ENCODE results near the gene CLDN2. TPM values are rescaled to one million over a fixed set of nuclear protein-coding genes. Genes with fewer than 3 reads are reported as not detected.

Gene CLDN2
- total and polyA plus RNA-seq, 10 of the 15 experiments (the other 5 are each of a cell fraction or from before 2014, with no cell fraction given) = 0.06 TPM; not detected in 9

GRCh38 chrX:106906361-106906760 is 13.8 kb upstream of the CLDN2 start:
- RAD21 ChIA-PET (ENCODE audit: unreplicated experiment) = no interaction called here
- Histone ChIP-seq H3K9me3 (replicated peaks; ENCODE audit: control insufficient read depth, insufficient read depth, low read length) (no peaks in the 10 kb centered on the region), H3K4me3 (no peak overlapping the region), H2AFZ (ENCODE audit: control insufficient read depth, low read depth, low read length) (no peak overlapping the region), H3K79me2 (ENCODE audit: control insufficient read depth, insufficient read depth, low read length) (no peaks in the 10 kb centered on the region), H3K27ac (ENCODE audit: control insufficient read depth, insufficient read depth) (no peak overlapping the region), H4K20me1 (ENCODE audit: control insufficient read depth, insufficient read depth) (no peaks in the 10 kb centered on the region), H3K9ac (ENCODE audit: control insufficient read depth, insufficient read depth, low read length) (no peak overlapping the region), H3K4me1 (ENCODE audit: control insufficient read depth, insufficient read depth, low read length) (no peaks in the 10 kb centered on the region), H3K36me3 (ENCODE audit: control insufficient read depth in 2 of 2, insufficient read depth in 2 of 2, low read length in 1 of 2) (no peaks in the 10 kb centered on the region), H3K4me2 (ENCODE audit: control insufficient read depth, insufficient read depth) (no peak overlapping the region), H3K27me3 (replicated peaks in 1 of 2; ENCODE audit: control insufficient read depth in 2 of 2, insufficient read depth in 2 of 2, low read length in 1 of 2) (no peaks in the 10 kb centered on the region)
- SMC1A ChIA-PET (ENCODE audit: uncharacterized antibody, unreplicated experiment) = no interaction called here
- DNase-seq (ENCODE audit: low read depth, low spot score) (no peak), FAIRE-seq (no peak), ATAC-seq (no peak)
- 34% methylated on average over 6 of the region's 6 CpGs for WGBS (ENCODE audit: insufficient coverage, insufficient replicate concordance, low lambda C conversion rate, missing lambda C conversion rate)
- POLR2A ChIA-PET = no interaction called here
- no TSS peak for BruUV-seq (replicated peaks)
- intact Hi-C loops (cut with micrococcal nuclease; ENCODE audit: unreplicated experiment) (no loop called here), in situ Hi-C loops (cut with MboI) (no loop called here)
- no peak for TF ChIP-seq KDM1A (IDR thresholded peaks at IDR 0.05; ENCODE audit: borderline replicate concordance)
- no peak for TF ChIP-seq PRDM15 (CRISPR knock-in tag; IDR thresholded peaks at IDR 0.05)
- CTCF ChIA-PET = interaction anchor here (1.2 kb wide), 2 partner anchors 9 to 11 kb away, joined by 3 read pairs; no protein-coding TSS in a partner anchor

DNA sequence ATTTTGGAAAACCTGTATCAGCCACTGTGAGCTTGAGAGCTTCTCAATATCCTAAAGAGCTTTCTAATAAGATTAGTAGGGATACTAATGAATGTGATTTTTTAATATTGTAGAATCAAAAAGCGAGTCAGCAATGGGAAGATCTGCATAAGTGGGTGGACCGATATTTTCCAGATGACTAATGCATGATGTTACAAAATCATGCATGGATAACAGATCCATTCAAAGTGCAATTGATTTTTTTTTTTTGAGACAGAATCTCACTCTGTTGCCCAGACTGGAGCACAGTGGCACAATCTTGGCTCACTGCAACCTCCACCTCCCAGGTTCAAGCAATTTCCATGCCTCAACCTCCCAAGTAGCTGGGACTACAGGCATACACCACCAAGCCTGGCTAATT is 7.3 kb upstream of the CLDN2 start:
- RAD21 ChIA-PET (ENCODE audit: unreplicated experiment) = no interaction called here
- WGBS (ENCODE audit: insufficient coverage, insufficient replicate concordance, low lambda C conversion rate, missing lambda C conversion rate) = 19% methylated on average over 2 of the region's 2 CpGs
- no peak overlapping the region for H3K4me2 ChIP-seq (ENCODE audit: control insufficient read depth, insufficient read depth)
- intact Hi-C loops (cut with micrococcal nuclease; ENCODE audit: unreplicated experiment) (no loop called here), in situ Hi-C loops (cut with MboI) (no loop called here)
- no peaks in the 10 kb centered on the region for H3K4me1 ChIP-seq (ENCODE audit: control insufficient read depth, insufficient read depth, low read length)
- H3K36me3 ChIP-seq (ENCODE audit: control insufficient read depth in 2 of 2, insufficient read depth in 2 of 2, low read length in 1 of 2) = no peaks in the 10 kb centered on the region
- ATAC-seq (no peak), DNase-seq (ENCODE audit: low read depth, low spot score) (no peak), FAIRE-seq (no peak)
- no peak overlapping the region for H3K9ac ChIP-seq (ENCODE audit: control insufficient read depth, insufficient read depth, low read length)
- SMC1A ChIA-PET (ENCODE audit: uncharacterized antibody, unreplicated experiment) = no interaction called here
- no peak overlapping the region for H2AFZ ChIP-seq (ENCODE audit: control insufficient read depth, low read depth, low read length)
- H3K4me3 ChIP-seq = no peak overlapping the region
- no peaks in the 10 kb centered on the region for H4K20me1 ChIP-seq (ENCODE audit: control insufficient read depth, insufficient read depth)
- BruUV-seq (replicated peaks) = no TSS peak
- no peaks in the 10 kb centered on the region for H3K9me3 ChIP-seq (replicated peaks; ENCODE audit: control insufficient read depth, insufficient read depth, low read length)
- CTCF ChIA-PET = interaction anchor here (1.0 kb wide), 1 partner anchor 19 kb away, joined by 3 read pairs; no protein-coding TSS in a partner anchor
- POLR2A ChIA-PET = interaction anchor here (0.6 kb wide), 1 partner anchor 15 kb away, joined by 6 read pairs; no protein-coding TSS in a partner anchor
- no peaks in the 10 kb centered on the region for H3K79me2 ChIP-seq (ENCODE audit: control insufficient read depth, insufficient read depth, low read length)
- no peak overlapping the region for H3K27ac ChIP-seq (ENCODE audit: control insufficient read depth, insufficient read depth)
- peaks cover 0 to 3% of the 10 kb centered on the region in 2 experiments; a peak in 1 of 4 replicates for H3K27me3 ChIP-seq (replicated peaks in 1 of 2; ENCODE audit: control insufficient read depth in 2 of 2, insufficient read depth in 2 of 2, low read length in 1 of 2)
- TF ChIP-seq ETV6 (conservative IDR thresholded peaks at IDR 0.05 in 1 of 2, IDR thresholded peaks at IDR 0.05 in 1 of 2; ENCODE audit: borderline replicate concordance in 1 of 2, low read depth in 1 of 2) (no peak), IRF3 (IDR thresholded peaks at IDR 0.05) (no peak), CEBPB (IDR thresholded peaks at IDR 0.05; ENCODE audit: borderline replicate concordance in 1 of 2, low read depth in 2 of 2, low read length in 2 of 2) (no peak), EED (IDR thresholded peaks at IDR 0.05; ENCODE audit: low read depth) (no peak), NRF1 (conservative IDR thresholded peaks at IDR 0.05; ENCODE audit: low read depth, low read length) (no peak), PML (IDR thresholded peaks at IDR 0.05; ENCODE audit: low read length) (no peak), FOXM1 (IDR thresholded peaks at IDR 0.05; ENCODE audit: low read depth, low read length) (no peak), PAX5 (IDR thresholded peaks at IDR 0.05; ENCODE audit: borderline replicate concordance, low read depth, low read length) (no peak), ZBED1 (IDR thresholded peaks at IDR 0.05; ENCODE audit: borderline replicate concordance) (no peak), YY1 (IDR thresholded peaks at IDR 0.05; ENCODE audit: low read depth, low read length) (no peak), RUNX3 (IDR thresholded peaks at IDR 0.05; ENCODE audit: low read length) (no peak)
- TF ChIP-seq, protein P1, sequence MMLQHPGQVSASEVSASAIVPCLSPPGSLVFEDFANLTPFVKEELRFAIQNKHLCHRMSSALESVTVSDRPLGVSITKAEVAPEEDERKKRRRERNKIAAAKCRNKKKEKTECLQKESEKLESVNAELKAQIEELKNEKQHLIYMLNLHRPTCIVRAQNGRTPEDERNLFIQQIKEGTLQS (IDR thresholded peaks at IDR 0.05; ENCODE audit: borderline replicate concordance, extremely low read depth, low read depth, low read length) = no peak
